ENCODE measurements around the gene FEZF2.

FEZF2 gene

DNA sequence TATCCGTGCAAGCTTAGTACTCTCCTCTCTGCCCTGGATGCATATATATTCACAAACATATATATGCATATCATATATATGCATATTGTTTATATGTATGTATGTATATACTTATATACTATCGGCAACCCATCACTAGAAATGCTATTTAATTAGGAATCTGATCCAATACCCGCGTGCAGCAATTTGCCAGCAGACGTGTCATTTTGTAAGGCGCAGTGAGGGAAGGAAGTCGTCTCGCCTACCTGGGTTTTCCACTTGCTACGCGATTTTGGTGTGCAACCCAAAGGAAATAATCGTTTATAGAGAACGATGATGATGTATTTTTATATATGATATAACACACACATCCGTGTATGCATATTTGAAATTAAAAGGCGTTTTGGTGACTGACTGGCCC, 5.6 kb upstream of the FEZF2 start:
- no peak overlapping the region for H3K4me3 ChIP-seq (ENCODE audit: low read length)
- TF ChIP-seq, protein P1, sequence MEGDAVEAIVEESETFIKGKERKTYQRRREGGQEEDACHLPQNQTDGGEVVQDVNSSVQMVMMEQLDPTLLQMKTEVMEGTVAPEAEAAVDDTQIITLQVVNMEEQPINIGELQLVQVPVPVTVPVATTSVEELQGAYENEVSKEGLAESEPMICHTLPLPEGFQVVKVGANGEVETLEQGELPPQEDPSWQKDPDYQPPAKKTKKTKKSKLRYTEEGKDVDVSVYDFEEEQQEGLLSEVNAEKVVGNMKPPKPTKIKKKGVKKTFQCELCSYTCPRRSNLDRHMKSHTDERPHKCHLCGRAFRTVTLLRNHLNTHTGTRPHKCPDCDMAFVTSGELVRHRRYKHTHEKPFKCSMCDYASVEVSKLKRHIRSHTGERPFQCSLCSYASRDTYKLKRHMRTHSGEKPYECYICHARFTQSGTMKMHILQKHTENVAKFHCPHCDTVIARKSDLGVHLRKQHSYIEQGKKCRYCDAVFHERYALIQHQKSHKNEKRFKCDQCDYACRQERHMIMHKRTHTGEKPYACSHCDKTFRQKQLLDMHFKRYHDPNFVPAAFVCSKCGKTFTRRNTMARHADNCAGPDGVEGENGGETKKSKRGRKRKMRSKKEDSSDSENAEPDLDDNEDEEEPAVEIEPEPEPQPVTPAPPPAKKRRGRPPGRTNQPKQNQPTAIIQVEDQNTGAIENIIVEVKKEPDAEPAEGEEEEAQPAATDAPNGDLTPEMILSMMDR (conservative IDR thresholded peaks at IDR 0.05; ENCODE audit: low read depth, low read length) = no peak
- DNase-seq (ENCODE audit: low read depth) = no peak

DNA sequence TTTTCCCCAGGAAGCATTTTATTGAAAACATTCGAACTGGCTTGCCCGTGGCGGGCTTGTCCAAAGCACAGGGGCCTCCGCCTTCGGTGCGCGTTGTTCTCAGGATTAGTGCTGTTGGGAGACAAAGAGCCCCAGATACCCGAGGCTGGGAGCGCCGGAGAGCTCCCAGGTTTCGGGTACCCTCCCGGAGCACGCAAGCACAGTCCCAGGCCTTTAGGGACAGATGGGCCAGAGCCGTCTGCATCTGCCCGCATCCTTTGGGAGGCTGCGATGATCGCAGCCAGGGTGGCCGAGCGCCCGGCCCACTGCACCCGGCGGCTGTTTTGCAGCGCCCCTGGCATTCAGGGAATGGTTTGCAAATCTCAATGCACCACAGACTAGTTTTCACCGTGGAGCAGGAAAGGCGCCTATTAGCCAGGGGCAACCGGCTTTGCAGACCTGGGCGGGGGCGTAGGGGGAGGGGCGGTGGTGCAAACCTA, 5.0 kb upstream of the FEZF2 start:
- DNase-seq (ENCODE audit: low read depth) = no peak
- TF ChIP-seq, protein P1 (conservative IDR thresholded peaks at IDR 0.05; ENCODE audit: low read depth, low read length) = no peak
- H3K4me3 ChIP-seq (ENCODE audit: low read length) = no peak overlapping the region

DNA sequence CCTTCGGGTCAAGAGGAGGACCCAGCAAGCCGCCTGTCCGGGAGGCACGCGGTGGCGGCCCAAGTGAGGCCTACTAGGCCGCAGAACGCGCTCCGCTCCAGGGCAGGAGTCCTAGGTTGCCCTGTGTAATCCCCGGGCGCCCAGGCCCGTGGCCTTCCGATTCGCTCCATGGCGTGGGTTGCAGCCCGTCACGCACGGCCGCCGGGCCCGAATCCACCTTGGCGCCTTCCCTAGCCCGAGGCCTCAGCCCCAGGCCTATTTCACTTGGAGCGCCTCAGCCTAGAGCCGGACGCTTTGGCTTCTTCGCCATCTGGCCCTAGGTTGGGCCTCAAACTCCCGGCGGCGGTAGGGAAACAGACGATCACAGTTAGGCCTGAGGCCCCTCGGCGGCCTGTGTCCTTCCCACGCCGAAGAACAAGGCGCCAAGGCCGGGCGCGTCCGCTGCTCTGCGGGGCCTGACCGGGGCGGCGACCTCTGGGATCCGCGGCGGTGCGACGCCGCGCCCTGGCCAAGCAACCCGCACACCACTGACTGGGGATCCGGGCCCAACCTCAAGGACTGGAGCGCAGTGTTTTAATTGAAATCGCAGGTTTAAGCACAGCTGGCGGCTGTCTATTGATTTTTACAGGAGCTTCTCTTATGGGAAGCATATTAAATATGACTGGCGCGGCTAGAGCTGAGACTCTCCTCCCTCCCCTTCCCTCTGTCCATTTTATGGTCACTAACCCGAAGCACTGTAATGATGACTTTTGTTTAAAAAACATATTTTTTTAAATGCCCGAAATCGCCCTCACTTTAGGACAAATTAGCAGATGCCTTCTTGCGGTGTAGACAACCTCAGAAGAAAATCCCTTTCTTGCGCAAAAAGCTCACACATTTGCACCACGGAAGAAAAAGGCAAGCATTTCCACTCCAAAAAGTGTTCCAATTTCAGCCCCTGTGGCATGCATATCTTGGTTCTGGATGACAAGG, 3.8 kb upstream of the FEZF2 start:
- DNase-seq (ENCODE audit: low read depth) = no peak
- TF ChIP-seq, protein P1 (conservative IDR thresholded peaks at IDR 0.05; ENCODE audit: low read depth, low read length) = no peak
- H3K4me3 ChIP-seq (ENCODE audit: low read length) = no peak overlapping the region

DNA sequence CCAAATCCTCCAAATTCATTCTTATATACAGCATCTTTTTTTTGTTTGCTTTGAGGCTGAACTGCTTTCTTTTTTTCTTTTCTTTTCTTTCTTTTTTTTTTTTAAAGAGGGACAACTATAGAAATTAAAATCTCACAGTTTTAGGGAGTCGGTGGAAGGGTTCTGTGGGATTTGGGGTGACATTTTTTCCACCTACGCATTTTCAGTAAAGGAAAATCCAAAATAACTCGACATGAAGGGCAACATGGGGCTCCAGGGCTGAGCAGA, 3.0 kb upstream of the FEZF2 start:
- DNase-seq (ENCODE audit: low read depth) = no peak
- TF ChIP-seq, protein P1 (conservative IDR thresholded peaks at IDR 0.05; ENCODE audit: low read depth, low read length) = no peak
- no peak overlapping the region for H3K4me3 ChIP-seq (ENCODE audit: low read length)

DNA sequence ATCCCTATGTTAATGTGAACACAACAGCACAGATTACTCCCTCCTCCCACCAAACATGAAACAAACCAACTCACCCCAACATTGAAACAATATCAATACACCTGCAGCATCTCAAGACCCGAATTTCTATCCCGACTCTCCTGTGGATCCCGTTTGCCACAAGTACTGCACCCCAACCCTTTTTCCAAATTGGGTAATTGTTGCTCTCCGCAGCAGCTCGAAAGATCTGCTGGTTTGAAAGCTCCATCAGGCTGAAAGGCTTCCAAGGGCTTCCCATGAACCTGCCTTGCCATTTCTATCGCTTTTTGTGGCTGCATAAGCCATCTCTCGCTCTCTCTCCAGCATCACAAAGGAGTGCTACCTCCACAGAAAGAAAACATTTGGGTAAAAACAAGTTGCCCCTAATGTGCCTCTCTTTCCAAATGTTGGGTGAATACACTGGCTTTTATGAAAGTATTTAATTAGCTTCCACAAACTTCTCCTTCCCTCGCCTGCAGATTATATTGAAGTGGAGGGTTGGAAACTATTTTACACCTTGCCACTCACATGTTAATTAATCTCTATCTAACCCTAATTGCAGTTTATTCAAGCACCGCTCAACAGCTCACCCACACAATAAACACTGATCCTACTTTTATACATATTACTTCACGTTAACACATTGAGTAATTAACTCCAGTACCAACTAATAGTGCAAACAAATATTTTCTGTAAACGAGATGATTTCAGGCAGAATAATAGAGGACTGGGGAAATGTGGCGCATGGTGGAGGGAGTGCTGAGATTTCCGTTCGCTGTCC, 2.5 kb upstream of the FEZF2 start:
- TF ChIP-seq, protein P1 (conservative IDR thresholded peaks at IDR 0.05; ENCODE audit: low read depth, low read length) = no peak
- H3K4me3 ChIP-seq (ENCODE audit: low read length) = no peak overlapping the region
- no peak for DNase-seq (ENCODE audit: low read depth)

DNA sequence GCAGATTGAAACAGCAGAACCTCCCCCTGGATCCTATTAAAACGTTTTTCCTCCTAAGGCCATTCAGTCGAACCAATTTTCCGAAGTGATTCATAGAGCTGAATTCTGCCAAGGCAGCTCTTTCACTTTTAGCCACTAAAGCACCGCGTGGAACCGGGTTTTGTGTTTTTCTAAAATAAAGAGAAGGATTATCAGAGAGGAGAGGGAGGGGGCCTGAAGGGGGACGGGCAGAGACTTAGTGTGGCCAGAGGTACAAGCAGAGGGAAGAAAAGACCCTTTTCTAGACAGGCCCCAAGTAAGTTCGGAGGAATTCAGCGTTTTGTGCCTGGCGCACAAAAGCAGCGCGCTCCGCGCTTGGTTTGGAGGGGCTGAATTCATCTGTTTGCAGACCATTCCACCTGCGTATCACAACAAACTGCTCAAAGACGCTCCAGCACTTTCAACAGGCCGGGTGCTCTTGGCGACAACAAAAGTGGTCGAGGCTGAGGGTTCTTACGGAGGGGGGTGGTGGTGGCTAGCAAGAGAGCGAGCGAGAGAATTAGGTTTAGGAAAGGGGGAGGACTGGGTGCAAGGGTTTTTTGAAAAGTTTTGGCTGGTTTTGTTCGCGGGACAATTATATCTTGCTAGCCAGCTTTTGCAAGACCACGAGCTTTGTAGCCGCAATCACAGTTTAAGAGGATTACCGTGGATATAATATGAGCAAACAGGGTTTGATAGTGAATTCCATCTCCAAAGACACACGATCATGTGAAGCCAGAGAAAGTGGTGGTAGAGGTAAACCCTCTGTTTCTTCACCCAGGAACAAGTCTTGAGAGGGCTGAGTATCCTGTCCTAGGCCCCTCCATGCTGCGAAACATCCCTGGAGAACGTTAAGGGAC, 1.2 kb upstream of the FEZF2 start:
- TF ChIP-seq, protein P1 (conservative IDR thresholded peaks at IDR 0.05; ENCODE audit: low read depth, low read length) = no peak
- no peak for DNase-seq (ENCODE audit: low read depth)
- H3K4me3 ChIP-seq (ENCODE audit: low read length) = no peak overlapping the region

Measured in retinal pigment epithelial cell (primary cell).